Mesendoderm (in vitro differentiated cells): Measurements from ENCODE around the gene CDK5R2.

ENCODE experiments used
- DNase-seq: peaks from one replicate; pipeline ENCODE4 v3.0.0; 2013
- H2AK5ac ChIP-seq: 2 replicates; pipeline ENCODE4 v1.6.1; 2013; ENCODE audit warnings: low read length, inconsistent platforms
- H2BK120ac ChIP-seq: 2 replicates; pipeline ENCODE4 v1.6.1; 2013; ENCODE audit warnings: low read depth, mild to moderate bottlenecking, low read length, moderate library complexity, mixed read lengths
- H2BK15ac ChIP-seq: replicated peaks from 2 replicates; pipeline ENCODE4 v1.6.1; 2013; ENCODE audit warnings: low read depth, mild to moderate bottlenecking, moderate library complexity
- H2BK5ac ChIP-seq: 2 replicates; pipeline ENCODE4 v1.6.1; 2013; ENCODE audit warnings: low read length, inconsistent platforms
- H3K18ac ChIP-seq: 2 replicates; pipeline ENCODE4 v1.6.1; 2013; ENCODE audit warnings: mild to moderate bottlenecking, low read length, mixed read lengths
- H3K23ac ChIP-seq: one replicate; pipeline ENCODE4 v1.6.1; 2013; ENCODE audit warnings: low read length
- H3K27ac ChIP-seq: 2 replicates; pipeline ENCODE4 v1.5.1; 2013; ENCODE audit warnings: low read depth, mild to moderate bottlenecking, inconsistent platforms, low read length, moderate library complexity
- H3K27me3 ChIP-seq: 2 replicates; pipeline ENCODE4 v1.6.1; 2013; ENCODE audit warnings: low read length, control low read depth, mild to moderate bottlenecking, inconsistent platforms; ENCODE audit not compliant: insufficient read depth, poor library complexity
- H3K36me3 ChIP-seq: 2 replicates; pipeline ENCODE4 v1.6.1; 2013; ENCODE audit warnings: low read length, inconsistent platforms; ENCODE audit not compliant: control insufficient read depth, insufficient read depth
- H3K4ac ChIP-seq: one replicate; pipeline ENCODE4 v1.6.1; 2013; ENCODE audit warnings: low read depth, mild to moderate bottlenecking, low read length, moderate library complexity
- H3K4me1 ChIP-seq: 2 replicates; pipeline ENCODE4 v1.6.1; 2013; ENCODE audit warnings: low read depth, low read length, inconsistent platforms; ENCODE audit not compliant: control insufficient read depth
- H3K4me2 ChIP-seq: 2 replicates; pipeline ENCODE4 v1.6.1; 2013; ENCODE audit warnings: low read length
- H3K4me3 ChIP-seq: 2 replicates; pipeline ENCODE4 v1.5.1; 2013; ENCODE audit warnings: mild to moderate bottlenecking, low read length
- H3K56ac ChIP-seq: one replicate; pipeline ENCODE4 v1.6.1; 2013; ENCODE audit warnings: low read length
- H3K79me1 ChIP-seq: 2 replicates; pipeline ENCODE4 v1.6.1; 2013; ENCODE audit warnings: low read length, inconsistent platforms
- H3K79me2 ChIP-seq: 2 replicates; pipeline ENCODE4 v1.6.1; 2013; ENCODE audit warnings: mild to moderate bottlenecking, low read length; ENCODE audit not compliant: control insufficient read depth, insufficient read depth
- H3K9ac ChIP-seq: 2 replicates; pipeline ENCODE4 v1.6.1; 2013; ENCODE audit warnings: low read length, inconsistent platforms
- H4K5ac ChIP-seq: one replicate; pipeline ENCODE4 v1.6.1; 2013; ENCODE audit warnings: low read length
- H4K8ac ChIP-seq: one replicate; pipeline ENCODE4 v1.6.1; 2013; ENCODE audit warnings: low read depth, mild to moderate bottlenecking, control low read depth, low read length, moderate library complexity
- WGBS: extraction: QIAGEN DNeasy Blood & Tissue Kit; methylation state at CpG from one replicate; pipeline ENCODE4 v1.1.7; 2013; ENCODE audit warnings: low lambda C conversion rate, missing lambda C conversion rate; ENCODE audit not compliant: insufficient coverage; ENCODE audit errors: extremely low coverage; 5-methylcytosine and 5-hydroxymethylcytosine counted together

The CDK5R2 gene

DNA sequence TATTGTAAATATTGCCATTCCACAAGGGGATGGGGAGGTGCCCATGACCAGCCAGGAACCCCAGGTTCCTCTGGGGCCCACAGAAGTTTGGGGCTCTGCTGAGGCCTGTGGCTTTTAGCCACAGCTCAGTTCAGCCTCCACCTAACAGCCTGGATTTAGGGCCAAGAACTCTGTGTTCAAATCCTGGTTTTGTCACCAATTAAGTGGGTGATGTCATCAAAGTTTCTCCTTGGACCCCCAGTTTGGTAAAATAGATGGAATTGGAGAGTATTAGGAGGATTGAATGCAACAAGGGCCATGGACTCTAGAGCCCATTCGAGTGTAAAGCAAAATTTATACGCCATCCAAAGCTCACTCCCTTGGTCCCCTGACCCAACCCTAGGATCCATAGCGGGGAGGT, 28.7 kb downstream of the CDK5R2 start:
- Histone ChIP-seq H3K23ac (no peak overlapping the region), H3K27me3 (peaks cover 78% of the 10 kb centered on the region), H3K4me3 (no peak overlapping the region), H3K27ac (no peak overlapping the region), H3K4me2 (no peak overlapping the region), H2BK5ac (no peak overlapping the region), H2AK5ac (no peak overlapping the region), H2BK15ac (no peak overlapping the region), H3K4me1 (no peaks in the 10 kb centered on the region), H4K8ac (no peak overlapping the region), H3K36me3 (no peaks in the 10 kb centered on the region), H3K56ac (no peak overlapping the region), H3K4ac (no peak overlapping the region), H3K79me2 (no peaks in the 10 kb centered on the region), H3K9ac (no peak overlapping the region), H2BK120ac (no peak overlapping the region), H4K5ac (no peak overlapping the region), H3K79me1 (no peaks in the 10 kb centered on the region), H3K18ac (no peak overlapping the region)
- no peak for DNase-seq
- WGBS: no CpG with 5 or more reads among the region's 3 CpGs

DNA sequence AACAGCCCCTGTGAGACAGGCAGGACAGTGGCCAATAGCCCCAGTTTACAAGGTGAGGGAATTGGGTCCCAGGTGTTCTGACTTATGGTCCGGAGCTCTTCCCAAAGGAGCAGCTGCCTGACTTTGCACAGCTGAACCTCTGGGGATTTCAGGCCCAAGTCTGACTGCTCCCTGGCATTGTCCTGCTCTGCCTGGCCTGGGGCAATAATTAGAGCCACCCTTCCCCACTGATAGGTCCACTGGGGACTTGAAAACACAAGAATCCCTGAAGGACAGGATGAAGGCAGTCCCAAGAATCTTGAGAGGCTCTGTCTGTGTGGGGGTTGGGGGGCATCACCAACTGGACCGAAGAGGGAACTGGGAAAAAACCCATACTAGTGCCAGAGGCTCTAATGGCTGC, 29.2 kb downstream of the CDK5R2 start:
- Histone ChIP-seq H3K18ac (no peak overlapping the region), H3K4me2 (no peak overlapping the region), H3K36me3 (no peaks in the 10 kb centered on the region), H3K9ac (no peak overlapping the region), H3K27me3 (peaks cover 78% of the 10 kb centered on the region), H2BK5ac (no peak overlapping the region), H2AK5ac (no peak overlapping the region), H3K56ac (no peak overlapping the region), H3K4me3 (no peak overlapping the region), H3K27ac (no peak overlapping the region), H4K5ac (no peak overlapping the region), H3K79me1 (no peaks in the 10 kb centered on the region), H3K23ac (no peak overlapping the region), H2BK120ac (no peak overlapping the region), H3K79me2 (no peaks in the 10 kb centered on the region), H3K4me1 (peaks cover 2% of the 10 kb centered on the region), H4K8ac (no peak overlapping the region), H2BK15ac (no peak overlapping the region), H3K4ac (no peak overlapping the region)
- no peak for DNase-seq
- WGBS: no CpG with 5 or more reads among the region's 2 CpGs

DNA sequence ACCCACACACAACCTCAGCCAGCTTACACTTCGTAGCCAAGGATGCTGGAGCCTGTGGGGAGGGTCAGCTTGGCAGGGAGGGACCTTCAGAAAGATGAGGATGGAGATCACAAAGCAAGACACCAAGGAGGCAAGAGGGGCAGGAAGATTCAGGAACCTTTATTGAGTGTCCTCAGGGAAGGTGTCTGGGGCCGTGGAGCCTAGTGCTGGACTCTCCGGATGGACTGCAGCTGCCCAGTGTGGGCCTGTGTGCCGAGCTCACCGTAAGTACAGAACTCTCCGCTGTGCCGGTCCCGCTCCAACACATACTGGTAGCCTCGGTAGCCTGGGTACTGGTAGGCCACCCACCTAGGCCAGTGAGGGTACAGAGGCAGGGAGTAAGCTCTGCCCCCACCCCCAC, 30.6 kb downstream of the CDK5R2 start:
- no peak overlapping the region for H3K4me3 ChIP-seq
- no peak overlapping the region for H3K56ac ChIP-seq
- no CpG with 5 or more reads among the region's 9 CpGs for WGBS
- H3K4me1 ChIP-seq: peaks cover 5% of the 10 kb centered on the region
- no peak overlapping the region for H2AK5ac ChIP-seq
- no peak for DNase-seq
- H3K27me3 ChIP-seq: peaks cover 81% of the 10 kb centered on the region
- H3K4me2 ChIP-seq: no peak overlapping the region
- no peak overlapping the region for H3K23ac ChIP-seq
- no peak overlapping the region for H3K27ac ChIP-seq
- H3K36me3 ChIP-seq: no peaks in the 10 kb centered on the region
- H2BK15ac ChIP-seq: no peak overlapping the region
- no peak overlapping the region for H2BK120ac ChIP-seq
- H3K4ac ChIP-seq: no peak overlapping the region
- H3K18ac ChIP-seq: no peak overlapping the region
- H3K79me1 ChIP-seq: no peaks in the 10 kb centered on the region
- no peaks in the 10 kb centered on the region for H3K79me2 ChIP-seq
- no peak overlapping the region for H2BK5ac ChIP-seq
- no peak overlapping the region for H3K9ac ChIP-seq
- no peak overlapping the region for H4K8ac ChIP-seq
- H4K5ac ChIP-seq: no peak overlapping the region

DNA sequence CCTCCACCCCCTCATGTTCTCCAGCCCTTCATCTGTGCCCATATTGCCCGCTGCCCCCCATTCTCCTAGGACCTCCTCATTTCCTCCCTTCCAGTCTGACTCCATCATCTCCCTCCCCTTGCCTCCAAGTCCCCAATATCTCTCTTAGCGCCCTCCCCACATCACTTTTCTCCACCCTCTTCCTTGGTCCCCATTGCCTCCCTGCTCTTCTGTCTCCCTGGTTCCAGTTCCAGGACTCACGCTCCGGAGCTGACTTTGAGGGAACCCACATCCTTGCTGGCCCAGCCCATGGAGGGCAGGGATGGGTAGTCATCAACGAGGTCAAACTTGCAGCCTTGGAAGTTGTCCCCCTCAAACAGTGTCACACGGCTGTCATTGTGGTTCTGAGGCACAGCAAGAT, 31.1 kb downstream of the CDK5R2 start:
- no peak for DNase-seq
- no CpG with 5 or more reads among the region's 6 CpGs for WGBS

DNA sequence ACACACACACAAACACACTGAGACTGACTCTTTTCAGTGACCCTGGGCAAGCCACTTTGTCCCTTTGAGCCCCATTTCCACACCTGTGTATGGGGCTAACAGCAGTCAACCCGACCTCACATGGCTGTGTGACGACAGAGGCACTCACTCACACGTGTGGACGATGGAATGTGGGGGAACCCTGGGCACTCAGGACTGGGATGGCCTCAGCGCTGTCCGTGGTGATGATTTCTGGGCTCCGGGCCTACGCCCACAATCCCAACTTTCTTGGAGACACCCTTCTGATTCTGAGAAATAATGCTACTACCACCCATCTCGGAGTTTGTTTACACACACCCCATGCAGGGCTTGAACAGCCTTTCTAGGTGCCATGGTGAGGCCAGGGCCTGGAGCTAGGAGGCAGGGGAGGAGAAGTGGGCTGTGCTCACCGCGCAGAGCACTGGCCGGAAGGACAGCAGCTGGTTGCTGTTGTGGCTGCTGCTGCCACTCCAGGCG, 32.3 kb downstream of the CDK5R2 start:
- Histone ChIP-seq H3K79me2 (no peaks in the 10 kb centered on the region), H3K27ac (no peak overlapping the region), H3K23ac (no peak overlapping the region), H2AK5ac (no peak overlapping the region), H3K56ac (no peak overlapping the region), H2BK5ac (no peak overlapping the region), H3K4me1 (peaks cover 8% of the 10 kb centered on the region), H3K4me3 (no peak overlapping the region), H3K27me3 (peaks cover 76% of the 10 kb centered on the region), H3K79me1 (no peaks in the 10 kb centered on the region), H2BK15ac (no peak overlapping the region), H3K18ac (no peak overlapping the region), H4K8ac (no peak overlapping the region), H3K9ac (no peak overlapping the region), H4K5ac (no peak overlapping the region), H3K36me3 (no peaks in the 10 kb centered on the region), H2BK120ac (no peak overlapping the region), H3K4ac (no peak overlapping the region), H3K4me2 (no peak overlapping the region)
- no CpG with 5 or more reads among the region's 13 CpGs for WGBS
- peak; percentile 45 for DNase-seq

More for the DNA sequence above, 31.1 kb downstream of the CDK5R2 start:
- no peak overlapping the region for H3K23ac ChIP-seq
- no peak overlapping the region for H3K4ac ChIP-seq
- H3K79me2 ChIP-seq: no peaks in the 10 kb centered on the region
- H3K9ac ChIP-seq: no peak overlapping the region
- H3K4me1 ChIP-seq: peaks cover 5% of the 10 kb centered on the region
- H3K27ac ChIP-seq: no peak overlapping the region
- H3K4me2 ChIP-seq: no peak overlapping the region
- H2BK15ac ChIP-seq: no peak overlapping the region
- H3K79me1 ChIP-seq: no peaks in the 10 kb centered on the region
- H2BK5ac ChIP-seq: no peak overlapping the region
- H4K5ac ChIP-seq: no peak overlapping the region
- no peak overlapping the region for H3K4me3 ChIP-seq
- H2AK5ac ChIP-seq: no peak overlapping the region
- H3K36me3 ChIP-seq: no peaks in the 10 kb centered on the region
- no peak overlapping the region for H3K18ac ChIP-seq
- peaks cover 86% of the 10 kb centered on the region for H3K27me3 ChIP-seq
- H3K56ac ChIP-seq: no peak overlapping the region
- H2BK120ac ChIP-seq: no peak overlapping the region
- H4K8ac ChIP-seq: no peak overlapping the region

DNA sequence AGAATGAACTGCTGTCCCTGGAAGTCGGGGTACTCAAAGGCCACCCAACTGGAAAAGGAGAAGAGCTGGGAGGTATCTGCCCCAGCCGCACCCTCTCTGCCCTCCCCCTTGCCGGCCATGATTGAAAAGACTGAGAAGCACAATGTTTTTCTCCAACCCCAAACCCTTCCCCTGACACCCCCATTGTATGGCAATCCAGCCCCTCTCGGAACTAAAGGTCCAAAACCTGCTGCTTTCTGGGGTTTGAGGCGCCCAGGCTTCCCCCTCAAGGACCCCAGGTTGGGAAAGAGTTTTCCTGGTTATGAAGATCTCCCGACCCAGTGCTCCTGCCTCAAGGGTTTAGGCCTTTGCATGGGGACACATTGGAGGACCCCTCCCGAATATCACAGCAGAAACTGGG, 32.7 kb downstream of the CDK5R2 start:
- no peak overlapping the region for H2BK15ac ChIP-seq
- no peak overlapping the region for H4K5ac ChIP-seq
- no peak overlapping the region for H3K23ac ChIP-seq
- H3K27me3 ChIP-seq: peaks cover 72% of the 10 kb centered on the region
- no peak overlapping the region for H3K4ac ChIP-seq
- H3K56ac ChIP-seq: no peak overlapping the region
- H3K4me1 ChIP-seq: peaks cover 11% of the 10 kb centered on the region
- H4K8ac ChIP-seq: no peak overlapping the region
- no peak for DNase-seq
- H3K4me2 ChIP-seq: no peak overlapping the region
- no peak overlapping the region for H3K18ac ChIP-seq
- H2AK5ac ChIP-seq: no peak overlapping the region
- no peak overlapping the region for H2BK5ac ChIP-seq
- H3K4me3 ChIP-seq: no peak overlapping the region
- H3K36me3 ChIP-seq: no peaks in the 10 kb centered on the region
- no peak overlapping the region for H3K9ac ChIP-seq
- no peak overlapping the region for H3K27ac ChIP-seq
- no peaks in the 10 kb centered on the region for H3K79me1 ChIP-seq
- H2BK120ac ChIP-seq: no peak overlapping the region
- WGBS: no CpG with 5 or more reads among the region's 7 CpGs
- H3K79me2 ChIP-seq: no peaks in the 10 kb centered on the region
